Fibroblast of lung (primary cell): ENCODE measurements around the gene TPPP3. TPM values are rescaled to one million over a fixed set of nuclear protein-coding genes. Genes with fewer than 3 reads are reported as not detected.
A peak's percentile ranks its signal among the peaks of the same experiment; 100 is the strongest.
"Not testable (repeated sequence)": the region's sequence is repeated elsewhere in the genome, so short reads cannot be mapped to it uniquely, and the experiment has no call there.

ENCODE experiments used
- DNase-seq, 2 donors: peaks; one replicate each; pipeline versions ENCODE4 v3.0.0 to v3.0.0-alpha.2; 2010; ENCODE audit warnings: low read depth in 2 of 2
- H2AFZ ChIP-seq: 2 replicates; pipeline ENCODE4 v1.5.1; 2012; ENCODE audit warnings: low read length, control low read depth, inconsistent platforms
- H3K27ac ChIP-seq: 2 replicates; pipeline ENCODE4 v1.5.1; 2011; ENCODE audit warnings: low read length, control low read depth; ENCODE audit not compliant: insufficient read depth
- H3K27me3 ChIP-seq: 2 replicates; pipeline ENCODE4 v1.5.1; 2011; ENCODE audit warnings: mild to moderate bottlenecking, low read length; ENCODE audit not compliant: control insufficient read depth, insufficient read depth
- H3K36me3 ChIP-seq: 2 replicates; pipeline ENCODE4 v1.5.1; 2011; ENCODE audit warnings: low read length; ENCODE audit not compliant: control insufficient read depth, insufficient read depth
- H3K4me1 ChIP-seq: 2 replicates; pipeline ENCODE4 v1.5.1; 2011; ENCODE audit warnings: low read length; ENCODE audit not compliant: control insufficient read depth, insufficient read depth; ENCODE audit errors: extremely low read depth
- H3K4me2 ChIP-seq: 2 replicates; pipeline ENCODE4 v1.5.1; 2011; ENCODE audit warnings: low read length, control low read depth; ENCODE audit not compliant: insufficient read depth; ENCODE audit errors: extremely low read depth
- H3K4me3 ChIP-seq, 4 experiments: fragments of 200-600 bp in 1 of 4; sonication (generic) in 1 of 4; replicated peaks in 1 of 4; 2 replicates each; pipeline ENCODE4 v1.5.1; 2011 to 2016; ENCODE audit warnings: low read length in 4 of 4, low read depth in 3 of 4, mild to moderate bottlenecking in 3 of 4, control low read depth in 2 of 4, inconsistent platforms in 1 of 4, mixed read lengths in 1 of 4; ENCODE audit not compliant: insufficient read depth in 1 of 4; ENCODE audit errors: control extremely low read depth in 1 of 4
- H3K79me2 ChIP-seq: 2 replicates; pipeline ENCODE4 v1.5.1; 2012; ENCODE audit warnings: mild to moderate bottlenecking, low read length, inconsistent platforms; ENCODE audit not compliant: control insufficient read depth, insufficient read depth
- H3K9ac ChIP-seq: 2 replicates; pipeline ENCODE4 v1.5.1; 2011; ENCODE audit warnings: mild to moderate bottlenecking, low read length, control low read depth; ENCODE audit not compliant: insufficient read depth
- H3K9me3 ChIP-seq: 2 replicates; pipeline ENCODE4 v1.5.1; 2012; ENCODE audit warnings: low read depth, low read length; ENCODE audit not compliant: control insufficient read depth, insufficient read depth
- H4K20me1 ChIP-seq: 2 replicates; pipeline ENCODE4 v1.5.1; 2011; ENCODE audit warnings: low read length; ENCODE audit not compliant: control insufficient read depth, insufficient read depth; ENCODE audit errors: extremely low read depth
- EZH2 ChIP-seq: IDR thresholded peaks from 2 replicates; pipeline ENCODE4 v1.5.1; 2012; ENCODE audit warnings: low read length, control low read depth, mild to moderate bottlenecking; ENCODE audit errors: missing control alignments
- polyA plus RNA-seq, 2 donors: library from polyadenylated mRNA; depleted of rRNA in 1 of 2; stranded (reverse) in 1 of 2; unstranded in 1 of 2; fragments of >200 nt; gene quantifications; 2 replicates each; pipeline ENCODE4 v1.2.1, GENCODE V29; 2011 to 2012; ENCODE audit warnings: missing spikeins in 1 of 2
- total RNA-seq: library from RNA; depleted of rRNA; stranded (reverse); fragments of >200 nt; gene quantifications from 2 replicates; pipeline ENCODE4 v1.2.1, GENCODE V29; 2014
- TF ChIP-seq, protein P1 (sequence below), 2 donors: IDR thresholded peaks in 1 of 2; conservative IDR thresholded peaks in 1 of 2; 1 replicate in 1 of 2; 2 replicates in 1 of 2; pipeline ENCODE4 v1.5.1; 2011 to 2012; ENCODE audit warnings: low read length in 2 of 2, control low read depth in 1 of 2, inconsistent platforms in 1 of 2, low read depth in 1 of 2, mild to moderate bottlenecking in 1 of 2

Gene TPPP3
- total and polyA plus RNA-seq, 2 donors (not counting 1 experiment from before 2014, with no cell fraction given), result 2.9 to 3.8 TPM

DNA sequence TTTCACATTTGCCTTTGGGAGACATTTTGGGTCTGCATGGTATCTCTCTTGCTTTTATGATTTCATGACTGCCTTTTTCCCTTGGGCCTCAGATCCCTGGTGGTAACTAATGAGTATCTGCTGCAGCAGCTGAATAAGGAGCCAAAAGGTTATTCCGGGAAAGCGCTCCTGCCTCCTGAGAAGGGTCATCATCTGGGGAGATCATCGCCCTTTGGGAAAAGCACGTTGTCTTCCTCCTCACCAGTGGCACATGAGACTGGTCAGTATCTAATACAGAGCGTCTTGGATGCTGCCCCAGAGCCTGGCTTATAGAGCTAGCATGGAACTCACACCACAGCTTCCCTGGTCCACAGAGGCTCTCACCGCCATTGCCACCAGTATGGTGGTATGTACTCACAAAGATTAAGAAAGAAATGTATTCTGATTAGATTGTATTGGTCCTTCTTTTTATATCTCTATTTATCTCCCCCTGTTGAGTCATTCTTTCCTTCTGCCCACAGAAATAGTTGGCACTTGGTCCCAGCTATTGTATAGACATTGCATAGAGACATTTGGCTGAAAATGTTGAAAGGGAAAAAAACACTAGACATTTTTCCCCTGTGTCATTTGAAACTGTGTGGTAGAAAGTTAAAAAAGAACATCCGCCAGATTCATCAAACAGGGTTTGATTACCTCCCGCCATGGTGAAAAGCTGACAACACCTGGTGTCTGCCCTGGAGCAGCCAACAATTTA lies 8.4 kb downstream of the TPPP3 start:
- Histone ChIP-seq H4K20me1 (no peaks in the 10 kb centered on the region), H3K79me2 (no peaks in the 10 kb centered on the region), H3K9me3 (no peaks in the 10 kb centered on the region), H3K4me2 (no peak overlapping the region), H3K36me3 (no peaks in the 10 kb centered on the region), H3K4me1 (no peaks in the 10 kb centered on the region), H2AFZ (no peak overlapping the region), H3K27me3 (peaks cover 20% of the 10 kb centered on the region), H3K27ac (no peak overlapping the region), H3K4me3 (no peak overlapping the region), H3K9ac (no peak overlapping the region)
- peak in 1 of 2 donors; percentile 60 for DNase-seq
- TF ChIP-seq EZH2, result no peak
- TF ChIP-seq, protein P1, sequence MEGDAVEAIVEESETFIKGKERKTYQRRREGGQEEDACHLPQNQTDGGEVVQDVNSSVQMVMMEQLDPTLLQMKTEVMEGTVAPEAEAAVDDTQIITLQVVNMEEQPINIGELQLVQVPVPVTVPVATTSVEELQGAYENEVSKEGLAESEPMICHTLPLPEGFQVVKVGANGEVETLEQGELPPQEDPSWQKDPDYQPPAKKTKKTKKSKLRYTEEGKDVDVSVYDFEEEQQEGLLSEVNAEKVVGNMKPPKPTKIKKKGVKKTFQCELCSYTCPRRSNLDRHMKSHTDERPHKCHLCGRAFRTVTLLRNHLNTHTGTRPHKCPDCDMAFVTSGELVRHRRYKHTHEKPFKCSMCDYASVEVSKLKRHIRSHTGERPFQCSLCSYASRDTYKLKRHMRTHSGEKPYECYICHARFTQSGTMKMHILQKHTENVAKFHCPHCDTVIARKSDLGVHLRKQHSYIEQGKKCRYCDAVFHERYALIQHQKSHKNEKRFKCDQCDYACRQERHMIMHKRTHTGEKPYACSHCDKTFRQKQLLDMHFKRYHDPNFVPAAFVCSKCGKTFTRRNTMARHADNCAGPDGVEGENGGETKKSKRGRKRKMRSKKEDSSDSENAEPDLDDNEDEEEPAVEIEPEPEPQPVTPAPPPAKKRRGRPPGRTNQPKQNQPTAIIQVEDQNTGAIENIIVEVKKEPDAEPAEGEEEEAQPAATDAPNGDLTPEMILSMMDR (conservative IDR thresholded peaks at IDR 0.05 in 1 of 2, IDR thresholded peaks at IDR 0.05 in 1 of 2; ENCODE audit: low read depth in 1 of 2, low read length in 2 of 2), result no peak

DNA sequence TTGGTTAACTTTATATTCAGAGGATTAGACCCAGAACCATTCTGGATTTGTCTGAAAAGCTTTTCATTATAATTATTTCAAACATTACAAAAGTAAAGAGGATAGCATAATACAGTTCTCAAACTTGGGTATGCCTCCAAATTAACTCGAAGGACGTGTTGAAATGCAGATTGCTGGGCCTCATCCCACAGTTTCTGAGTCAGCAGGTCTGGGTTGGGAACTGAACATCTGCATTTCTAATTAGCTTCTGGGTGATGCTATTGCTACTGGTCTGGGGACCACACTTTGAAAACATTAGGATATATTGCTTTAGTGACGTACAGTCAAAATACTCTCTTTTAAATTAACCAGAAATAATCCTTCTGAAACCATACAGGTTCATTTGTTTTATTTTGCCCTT lies 10.0 kb downstream of the TPPP3 start:
- no peak overlapping the region for H3K4me3 ChIP-seq
- H3K36me3 ChIP-seq, result no peaks in the 10 kb centered on the region
- no peak for DNase-seq
- no peaks in the 10 kb centered on the region for H3K79me2 ChIP-seq
- TF ChIP-seq EZH2, result no peak
- TF ChIP-seq, protein P1 (conservative IDR thresholded peaks at IDR 0.05 in 1 of 2, IDR thresholded peaks at IDR 0.05 in 1 of 2; ENCODE audit: low read depth in 1 of 2, low read length in 2 of 2), result no peak
- H3K4me2 ChIP-seq, result no peak overlapping the region
- H3K9ac ChIP-seq, result no peak overlapping the region
- H3K27ac ChIP-seq, result no peak overlapping the region
- no peak overlapping the region for H2AFZ ChIP-seq
- H3K27me3 ChIP-seq, result peaks cover 20% of the 10 kb centered on the region
- no peaks in the 10 kb centered on the region for H3K4me1 ChIP-seq
- no peaks in the 10 kb centered on the region for H4K20me1 ChIP-seq
- H3K9me3 ChIP-seq, result no peaks in the 10 kb centered on the region

DNA sequence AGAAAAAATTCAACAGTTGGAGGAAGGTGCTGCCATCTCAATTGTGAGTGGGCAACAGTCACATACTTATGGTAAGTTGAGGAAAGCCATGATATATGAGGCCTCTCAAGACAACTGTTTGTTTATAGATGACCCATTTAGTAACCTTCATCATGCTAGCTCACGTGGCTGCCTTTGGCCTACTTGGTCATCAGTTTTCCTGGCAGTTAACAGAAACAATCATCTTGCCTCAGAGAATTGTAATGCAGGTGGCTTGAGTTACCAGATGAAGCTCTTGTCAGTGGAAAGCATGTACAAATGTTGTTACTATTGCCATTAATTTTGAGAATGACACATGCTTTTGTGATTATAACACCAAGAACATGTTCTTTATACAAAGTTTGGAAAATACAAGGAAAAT lies 14.7 kb downstream of the TPPP3 start:
- no peaks in the 10 kb centered on the region for H3K27me3 ChIP-seq
- peak; percentile 29 to 46 for DNase-seq
- H3K9ac ChIP-seq, result no peak overlapping the region
- H4K20me1 ChIP-seq, result no peaks in the 10 kb centered on the region
- no peaks in the 10 kb centered on the region for H3K36me3 ChIP-seq
- no peaks in the 10 kb centered on the region for H3K79me2 ChIP-seq
- H3K4me3 ChIP-seq, result no peak overlapping the region
- H3K4me2 ChIP-seq, result no peak overlapping the region
- TF ChIP-seq, protein P1 (conservative IDR thresholded peaks at IDR 0.05 in 1 of 2, IDR thresholded peaks at IDR 0.05 in 1 of 2; ENCODE audit: low read depth in 1 of 2, low read length in 2 of 2), result no peak
- TF ChIP-seq EZH2, result no peak
- H3K4me1 ChIP-seq, result no peaks in the 10 kb centered on the region
- H3K9me3 ChIP-seq, result no peaks in the 10 kb centered on the region
- no peak overlapping the region for H3K27ac ChIP-seq
- H2AFZ ChIP-seq, result no peak overlapping the region

DNA sequence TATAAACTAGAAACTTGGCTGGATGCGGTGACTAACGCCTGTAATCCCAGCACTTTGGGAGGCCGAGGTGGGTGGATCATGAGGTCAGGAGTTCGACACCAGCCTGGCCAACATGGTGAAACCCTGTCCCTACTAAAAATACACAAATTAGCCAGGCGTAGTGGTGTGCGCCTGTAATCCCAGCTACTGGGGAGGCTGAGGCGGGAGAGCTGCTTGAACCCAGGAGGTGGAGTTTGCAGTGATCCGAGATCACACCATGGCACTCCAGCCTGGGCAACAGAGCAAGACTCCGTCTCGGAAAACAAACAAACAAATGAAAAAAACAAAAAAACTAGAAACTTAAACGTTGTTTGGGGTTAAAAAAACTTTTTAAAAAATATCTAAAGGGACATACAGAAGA lies 17.3 kb downstream of the TPPP3 start:
- H3K4me3 ChIP-seq, result not testable (repeated sequence)

More for the DNA sequence above, 17.3 kb downstream of the TPPP3 start:
- H3K27me3 ChIP-seq, DNase-seq, H3K4me2 ChIP-seq, H3K79me2 ChIP-seq, H3K36me3 ChIP-seq, H3K9me3 ChIP-seq, H3K9ac ChIP-seq, H3K4me1 ChIP-seq, H4K20me1 ChIP-seq, H3K27ac ChIP-seq, H2AFZ ChIP-seq: not testable (repeated sequence)
